Neural cell (in vitro differentiated cells): ENCODE measurements around the gene VPS13D. TPM values are rescaled to one million over a fixed set of nuclear protein-coding genes. Genes with fewer than 3 reads are reported as not detected.

Experiments used
- H2AFZ ChIP-seq: fragments of 200-600, 300-800 bp; sonication (generic), shearing (Covaris generic); 2 replicates; pipeline ENCODE4 v1.6.0; 2014; ENCODE audit warnings: low read depth, mild to moderate bottlenecking, antibody characterized with exemption, low read length, moderate library complexity
- H3F3A ChIP-seq: fragments of 200-600 bp; shearing (Covaris generic); 2 replicates; pipeline ENCODE4 v1.6.1; 2016; ENCODE audit warnings: mild to moderate bottlenecking, moderate library complexity, mixed read lengths, antibody characterized with exemption, low read length; ENCODE audit not compliant: insufficient read depth, poor library complexity, severe bottlenecking
- H3K27ac ChIP-seq: fragments of 200-600, 300-800 bp; sonication (generic), shearing (Covaris generic); 2 replicates; pipeline ENCODE4 v1.5.1; 2014; ENCODE audit warnings: mild to moderate bottlenecking, low read length, moderate library complexity
- H3K27me3 ChIP-seq: fragments of 300-800, 200-600 bp; sonication (generic), shearing (Covaris generic); 2 replicates; pipeline ENCODE4 v1.6.0; 2014; ENCODE audit warnings: mild to moderate bottlenecking, low read depth, low read length, moderate library complexity; ENCODE audit not compliant: insufficient read depth
- H3K36me3 ChIP-seq: fragments of 300-800, 200-600 bp; sonication (generic), shearing (Covaris generic); 2 replicates; pipeline ENCODE4 v1.5.1; 2014; ENCODE audit warnings: mild to moderate bottlenecking, antibody characterized with exemption, low read length, moderate library complexity; ENCODE audit not compliant: insufficient read depth
- H3K4me2 ChIP-seq: fragments of 300-800, 200-600 bp; sonication (generic), shearing (Covaris generic); 2 replicates; pipeline ENCODE4 v1.6.0; 2014; ENCODE audit warnings: mild to moderate bottlenecking, low read length
- H3K4me3 ChIP-seq: fragments of 300-800, 200-600 bp; sonication (generic), shearing (Covaris generic); 2 replicates; pipeline ENCODE4 v1.5.1; 2014; ENCODE audit warnings: mild to moderate bottlenecking, low read length, moderate library complexity
- H3K79me2 ChIP-seq: fragments of 200-600 bp; shearing (Covaris generic); replicated peaks from 2 replicates; pipeline ENCODE4 v1.6.0; 2014; ENCODE audit warnings: mild to moderate bottlenecking, low read length, moderate library complexity; ENCODE audit not compliant: insufficient read depth
- H3K9ac ChIP-seq: fragments of 300-800, 200-600 bp; sonication (generic), shearing (Covaris generic); 2 replicates; pipeline ENCODE4 v1.6.1; 2016; ENCODE audit warnings: mild to moderate bottlenecking, low read length, mixed read lengths
- H3K9me2 ChIP-seq: fragments of 200-600 bp; shearing (Covaris generic); 2 replicates; pipeline ENCODE4 v1.6.1; 2016; ENCODE audit warnings: mild to moderate bottlenecking, low read length, mixed read lengths; ENCODE audit not compliant: insufficient read depth
- H3K9me3 ChIP-seq: fragments of 200-600, 300-800 bp; sonication (generic), shearing (Covaris generic); 2 replicates; pipeline ENCODE4 v1.6.1; 2016; ENCODE audit warnings: mild to moderate bottlenecking, mixed run types, low read length, moderate library complexity, mixed read lengths
- H4K20me1 ChIP-seq: fragments of 200-600 bp; shearing (Covaris generic); 2 replicates; pipeline ENCODE4 v1.6.1; 2016; ENCODE audit warnings: mild to moderate bottlenecking, mixed run types; ENCODE audit not compliant: insufficient read depth
- CTCF ChIP-seq: fragments of 450-650 bp; IDR thresholded peaks from 2 replicates; pipeline ENCODE4 v1.5.1; 2014; ENCODE audit warnings: antibody characterized with exemption, mild to moderate bottlenecking, moderate library complexity; ENCODE audit not compliant: poor library complexity, severe bottlenecking
- EZH2 ChIP-seq: fragments of 200-600, 300-800 bp; shearing (Covaris generic), sonication (generic); IDR thresholded peaks from 2 replicates; pipeline ENCODE4 v1.6.1; 2014; ENCODE audit warnings: antibody characterized with exemption, low read length, borderline replicate concordance, mild to moderate bottlenecking; ENCODE audit not compliant: insufficient read depth, poor library complexity, severe bottlenecking
- MXI1 ChIP-seq: fragments of 450-650 bp; conservative IDR thresholded peaks from 2 replicates; pipeline ENCODE4 v1.6.1; 2014; ENCODE audit warnings: antibody characterized with exemption, mild to moderate bottlenecking; ENCODE audit not compliant: poor library complexity, severe bottlenecking
- POLR2AphosphoS5 ChIP-seq: IDR thresholded peaks from 2 replicates; pipeline ENCODE4 v1.6.1; 2012
- RAD21 ChIP-seq: fragments of 450-650 bp; conservative IDR thresholded peaks from 2 replicates; pipeline ENCODE4 v1.6.1; 2014; ENCODE audit warnings: antibody characterized with exemption, mild to moderate bottlenecking, moderate library complexity
- REST ChIP-seq: IDR thresholded peaks from 2 replicates; pipeline ENCODE4 v1.6.1; 2012; ENCODE audit warnings: borderline replicate concordance
- SMC3 ChIP-seq: fragments of 450-650 bp; conservative IDR thresholded peaks from 2 replicates; pipeline ENCODE4 v1.6.1; 2014; ENCODE audit warnings: antibody characterized with exemption, mild to moderate bottlenecking, moderate library complexity; ENCODE audit not compliant: poor library complexity
- TAF1 ChIP-seq: IDR thresholded peaks from 2 replicates; pipeline ENCODE4 v1.6.1; 2012; ENCODE audit warnings: low read depth
- polyA plus RNA-seq: library from polyadenylated mRNA; depleted of rRNA; stranded (reverse); fragments of >200 nt; gene quantifications from 2 replicates; pipeline ENCODE4 v1.2.3, GENCODE V29; 2014

Gene VPS13D
- polyA plus RNA-seq, 1 donor from 2014 or later: 24.5 TPM

- no peak overlapping the region for H3K9ac ChIP-seq
- H3K27me3 ChIP-seq: no peaks in the 10 kb centered on the region
- H3K27ac ChIP-seq: no peak overlapping the region
- no peaks in the 10 kb centered on the region for H4K20me1 ChIP-seq
- no peaks in the 10 kb centered on the region for H3F3A ChIP-seq
- no peaks in the 10 kb centered on the region for H3K9me2 ChIP-seq
- H3K4me3 ChIP-seq: no peak overlapping the region
- H3K4me2 ChIP-seq: no peak overlapping the region
- TF ChIP-seq TAF1: no peak
- no peak overlapping the region for H2AFZ ChIP-seq
- no peaks in the 10 kb centered on the region for H3K79me2 ChIP-seq
- no peaks in the 10 kb centered on the region for H3K9me3 ChIP-seq
- H3K36me3 ChIP-seq: no peaks in the 10 kb centered on the region
Observed at GRCh38 chr1:12194666-12195216, 35.1 kb upstream of the VPS13D start.

- Histone ChIP-seq H3K27me3 (no peaks in the 10 kb centered on the region), H3K4me2 (no peak overlapping the region), H3K79me2 (no peaks in the 10 kb centered on the region), H4K20me1 (no peaks in the 10 kb centered on the region), H3K27ac (no peak overlapping the region), H3K36me3 (no peaks in the 10 kb centered on the region), H3K9me2 (no peaks in the 10 kb centered on the region), H3K4me3 (no peak overlapping the region), H3F3A (no peaks in the 10 kb centered on the region), H2AFZ (no peak overlapping the region), H3K9me3 (no peaks in the 10 kb centered on the region), H3K9ac (no peak overlapping the region)
- no peak for TF ChIP-seq RAD21
- TF ChIP-seq SMC3: no peak
- no peak for TF ChIP-seq POLR2AphosphoS5
- TF ChIP-seq EZH2: no peak
- TF ChIP-seq TAF1: no peak
- no peak for TF ChIP-seq CTCF
- TF ChIP-seq REST: no peak
Observed at GRCh38 chr1:12195416-12195815, 34.4 kb upstream of the VPS13D start.

GRCh38 chr1:12196641-12197482, 33.0 kb upstream of the VPS13D start:
- no peak for TF ChIP-seq MXI1

More at GRCh38 chr1:12196641-12197482, 33.0 kb upstream of the VPS13D start:
- Histone ChIP-seq H3K4me2 (no peak overlapping the region), H3K9me3 (no peaks in the 10 kb centered on the region), H3K27me3 (no peaks in the 10 kb centered on the region), H3K9me2 (no peaks in the 10 kb centered on the region), H2AFZ (no peak overlapping the region), H3K27ac (no peak overlapping the region), H3K4me3 (no peak overlapping the region), H3F3A (no peaks in the 10 kb centered on the region), H3K36me3 (no peaks in the 10 kb centered on the region), H4K20me1 (no peaks in the 10 kb centered on the region), H3K9ac (no peak overlapping the region), H3K79me2 (no peaks in the 10 kb centered on the region)
